GM18873 (cell line): ENCODE data around the gene LPP.

Experiments used
- ATAC-seq: cut with Tn5 transposase; IDR thresholded peaks from one replicate; pipeline ENCODE4 v1.9.1; 2021; ENCODE audit warnings: mild to moderate bottlenecking, moderate library complexity, moderate number of reproducible peaks; ENCODE audit not compliant: unreplicated experiment, low FRiP score

Gene LPP

DNA sequence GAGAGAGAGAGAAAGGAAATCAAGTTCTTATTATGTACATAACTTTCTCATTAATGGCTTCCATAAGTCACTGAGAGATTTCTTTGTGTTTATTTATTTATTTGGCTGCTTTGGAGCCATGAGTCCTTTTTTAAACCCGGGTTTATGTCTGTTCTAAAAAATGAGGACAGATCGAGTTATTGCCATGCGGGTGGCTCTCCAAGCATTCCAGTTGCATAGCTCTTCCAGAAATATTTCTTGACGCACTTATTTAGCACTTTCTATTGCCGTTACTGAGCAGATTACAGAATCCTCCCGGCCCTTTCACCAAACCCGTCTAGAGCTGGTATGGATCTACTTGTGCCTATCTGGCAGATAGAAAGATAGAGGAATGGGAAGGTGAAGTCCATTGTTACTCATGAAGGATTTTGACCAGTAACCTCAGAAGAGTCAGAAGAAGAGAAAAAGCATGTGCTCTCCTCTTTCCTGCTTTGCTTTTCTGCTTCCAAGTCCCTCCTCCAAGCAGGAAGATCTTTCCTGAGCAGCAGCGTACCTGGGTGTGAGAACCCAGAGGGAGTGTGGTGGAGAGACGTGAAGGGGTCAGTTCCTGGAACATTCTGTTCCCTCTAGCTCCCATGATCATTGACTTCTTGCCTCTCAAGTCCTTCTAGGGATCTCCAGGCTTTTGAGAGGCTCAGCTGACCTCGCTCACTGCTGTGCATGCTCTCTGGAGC, 112.8 kb downstream of the LPP start:
- ATAC-seq: no peak

DNA sequence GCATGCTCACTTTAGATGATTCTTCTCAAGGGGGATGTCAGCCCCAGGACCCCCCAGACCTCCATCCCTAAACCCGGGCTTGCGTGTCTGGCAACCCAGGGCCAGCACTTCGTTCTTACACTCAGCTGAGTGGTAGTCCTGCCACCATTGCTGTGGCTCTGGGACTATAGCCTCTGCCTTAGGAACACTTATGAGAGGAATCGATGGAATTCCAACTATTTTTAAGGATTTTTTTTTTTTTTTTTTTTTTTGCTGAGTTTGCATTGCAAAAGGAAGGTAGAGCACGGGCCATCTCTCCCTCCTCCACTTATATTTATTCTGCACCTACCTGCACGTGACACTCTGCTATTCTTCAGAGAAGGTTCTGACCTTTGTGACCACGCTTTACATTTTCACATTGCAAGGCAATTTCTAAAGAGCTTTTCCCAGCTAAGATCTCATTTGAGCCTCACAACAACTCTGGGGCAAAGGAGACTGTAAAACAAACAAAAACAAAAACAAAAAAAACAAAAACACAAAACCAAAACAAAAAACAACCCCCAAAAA, 113.9 kb downstream of the LPP start:
- ATAC-seq: no peak

DNA sequence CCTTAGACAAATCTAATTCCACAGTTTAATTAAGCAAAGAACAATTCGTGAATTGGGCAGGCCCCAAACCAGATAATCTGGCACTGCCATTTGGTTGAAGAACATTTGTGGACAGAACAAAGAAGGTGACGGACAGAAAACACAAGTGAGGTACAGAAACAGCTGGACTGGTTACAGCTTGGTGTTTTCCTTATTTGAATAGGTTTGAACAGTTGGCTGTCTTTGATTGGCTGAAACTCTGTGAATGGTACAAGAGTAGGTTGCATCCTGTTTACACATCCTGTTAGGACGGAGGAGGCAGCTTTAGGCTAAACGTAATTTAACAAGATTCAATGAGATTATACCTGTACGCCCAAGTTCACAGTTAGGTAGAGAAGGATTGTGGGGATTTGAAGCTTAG, 114.4 kb downstream of the LPP start:
- ATAC-seq: no peak

DNA sequence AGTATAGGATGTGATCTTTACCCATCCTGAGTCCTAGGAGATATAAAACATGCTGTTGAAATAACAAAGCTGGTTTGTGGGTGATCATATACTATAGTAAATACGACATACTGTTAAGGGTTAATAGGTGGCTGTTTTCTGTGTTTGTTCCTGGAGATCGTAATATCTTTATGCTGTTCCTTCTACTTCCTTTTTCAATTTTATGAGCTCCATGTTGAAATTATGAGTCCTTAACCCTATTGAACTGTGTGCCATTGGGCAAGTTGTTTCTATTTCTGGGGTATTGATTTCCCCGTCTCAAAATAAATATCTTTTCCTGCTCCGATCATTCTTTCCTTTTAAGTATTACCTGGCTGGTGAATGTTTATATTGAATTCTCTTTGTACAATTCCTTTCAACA, 115.1 kb downstream of the LPP start:
- ATAC-seq: no peak

DNA sequence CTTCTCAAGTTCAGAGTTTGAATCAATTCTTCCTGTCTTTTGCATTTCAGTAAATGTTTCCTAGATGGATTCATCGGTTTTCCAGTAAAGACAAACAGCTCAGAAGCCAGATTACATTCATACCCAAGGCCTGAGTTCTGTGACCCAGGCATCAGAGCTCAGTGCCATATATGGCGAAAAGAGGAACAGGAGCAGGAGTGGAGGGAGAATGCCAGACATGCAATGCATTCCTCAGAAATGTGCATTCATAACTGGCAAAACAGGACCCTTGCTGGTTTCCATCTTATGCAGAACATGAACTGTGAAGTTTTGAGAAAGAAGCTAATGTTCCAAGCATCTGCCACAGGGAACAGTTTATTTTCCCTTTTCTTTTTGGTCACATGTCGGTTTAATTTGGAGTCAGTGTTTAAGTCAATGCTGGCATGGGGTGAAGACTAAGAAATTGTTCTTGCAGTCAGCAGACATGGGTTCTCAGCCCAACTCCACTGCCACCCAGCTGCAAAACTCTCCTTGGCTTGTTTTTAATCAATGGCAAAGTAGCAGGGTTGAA, 116.5 kb downstream of the LPP start:
- ATAC-seq: no peak

DNA sequence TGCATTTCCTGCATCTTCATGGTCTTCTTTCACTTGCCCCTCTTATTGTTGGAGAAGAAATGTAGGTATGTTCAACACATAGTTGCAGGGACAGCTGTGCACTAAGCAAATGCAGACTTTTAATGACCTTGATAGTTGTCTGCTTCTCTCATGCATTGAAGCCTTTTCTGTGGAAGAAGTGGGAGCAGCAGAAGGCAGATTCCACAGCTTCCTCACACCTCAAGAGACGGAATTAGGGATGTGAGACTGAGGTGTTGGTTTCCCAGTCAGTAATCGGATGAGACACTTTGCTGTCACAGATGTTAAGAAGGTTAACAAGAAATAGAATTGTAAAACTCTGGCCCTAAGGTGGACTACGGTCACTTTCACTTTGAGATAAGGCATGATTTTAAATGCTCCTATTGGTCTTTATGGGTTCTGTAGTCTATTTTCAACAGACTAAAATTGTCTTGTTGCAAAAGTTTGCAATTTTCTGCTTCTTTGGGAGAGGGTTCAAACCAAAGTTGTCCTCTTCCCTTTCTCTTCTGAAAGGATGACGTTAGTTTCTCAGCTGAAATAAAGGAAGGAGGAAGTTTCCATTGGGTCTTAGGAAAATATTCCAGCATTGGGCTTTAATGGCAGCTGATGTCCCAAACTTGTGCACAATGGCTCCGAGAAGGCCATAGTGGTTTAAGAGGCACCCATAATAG, 117.4 kb downstream of the LPP start:
- no peak for ATAC-seq

DNA sequence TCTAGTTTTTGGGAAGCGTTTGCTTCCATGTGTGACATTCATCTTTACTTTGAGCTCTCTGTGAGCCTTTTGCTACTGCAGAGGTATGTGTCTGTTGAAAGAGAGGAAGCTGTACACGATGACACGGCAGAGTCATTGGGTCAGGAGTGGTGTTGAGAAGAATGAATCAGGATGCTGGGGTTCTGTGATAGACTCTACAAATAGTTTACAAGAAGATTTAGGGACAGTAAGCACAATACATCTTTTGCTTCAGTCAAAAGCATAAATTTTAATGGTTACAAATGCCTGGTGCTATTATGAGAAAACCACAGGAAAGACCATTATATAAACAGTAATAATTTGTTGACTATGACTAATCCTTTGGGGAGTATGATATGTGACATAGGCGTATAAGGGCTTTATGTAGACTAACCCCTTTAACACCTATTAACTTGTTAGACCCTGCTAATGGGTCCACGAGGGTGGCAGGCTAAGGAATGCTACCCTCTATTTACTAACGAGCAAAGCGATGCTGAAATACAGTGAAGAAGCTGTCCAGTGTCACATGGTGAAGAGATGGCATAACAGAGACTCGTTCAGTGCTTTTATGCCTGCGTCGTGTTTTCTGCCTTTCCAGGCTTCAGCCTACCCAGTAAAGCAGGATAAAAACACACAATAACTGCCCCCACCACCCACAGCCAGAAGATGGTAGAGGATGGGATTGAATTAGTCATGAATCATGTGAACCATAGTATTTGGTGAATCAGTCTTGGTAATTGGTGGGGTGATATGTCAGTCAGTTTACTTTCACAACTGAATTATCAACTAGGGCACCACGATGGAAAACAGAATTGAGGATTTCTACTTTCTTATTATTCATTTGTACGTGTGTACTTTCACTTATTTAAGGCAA, 118.8 kb downstream of the LPP start:
- no peak for ATAC-seq

DNA sequence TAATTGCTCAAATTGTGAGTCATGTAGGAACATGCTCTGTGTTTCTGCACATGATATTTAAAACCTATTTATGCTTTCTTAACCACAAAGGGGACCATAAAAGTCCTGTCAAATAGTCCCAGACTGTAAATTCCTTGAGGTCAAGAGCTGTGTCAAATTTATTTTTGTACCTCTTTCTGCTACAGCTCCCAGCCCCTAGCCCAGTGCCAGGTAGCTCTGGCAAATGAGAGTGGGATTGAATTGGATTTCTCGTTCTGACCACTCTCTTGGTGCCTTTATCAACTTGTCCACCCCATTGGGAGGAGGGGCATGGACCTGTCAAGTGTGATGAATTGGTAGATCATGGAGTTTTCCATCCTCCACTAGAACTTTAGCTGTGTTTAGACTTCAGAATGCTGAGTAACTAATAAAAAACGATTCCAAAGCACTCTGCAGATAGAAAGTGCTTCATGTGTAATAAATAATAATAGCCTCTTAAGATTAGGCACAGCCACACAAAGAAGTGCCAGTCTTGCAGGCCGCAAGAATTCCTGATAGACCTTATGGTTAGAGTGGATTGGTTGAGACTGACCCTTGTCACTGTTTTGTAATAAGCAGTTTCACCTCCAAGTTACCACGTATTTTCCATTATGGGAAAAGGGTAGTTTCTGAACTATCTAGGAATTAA, 120.4 kb downstream of the LPP start:
- no peak for ATAC-seq

DNA sequence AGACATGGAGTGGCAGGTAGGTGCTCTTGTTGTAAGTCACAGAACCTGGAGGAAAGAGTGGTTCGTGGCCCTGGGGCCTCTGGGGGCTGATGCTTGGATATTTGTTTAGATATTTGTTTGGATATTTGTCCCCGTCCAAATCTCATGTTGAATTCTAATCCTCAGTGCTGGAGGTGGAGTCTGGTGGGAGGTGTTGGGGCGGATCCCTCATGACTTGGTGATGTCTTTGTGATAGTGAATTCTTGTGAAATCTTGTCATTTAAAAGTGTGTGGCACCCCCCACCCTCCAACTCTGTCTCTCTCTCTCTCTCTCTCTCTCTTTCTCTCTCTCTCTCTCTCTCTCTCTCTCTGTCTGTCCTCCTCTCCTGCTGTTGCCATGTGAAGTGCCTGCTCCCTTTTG, 122.4 kb downstream of the LPP start:
- no peak for ATAC-seq

DNA sequence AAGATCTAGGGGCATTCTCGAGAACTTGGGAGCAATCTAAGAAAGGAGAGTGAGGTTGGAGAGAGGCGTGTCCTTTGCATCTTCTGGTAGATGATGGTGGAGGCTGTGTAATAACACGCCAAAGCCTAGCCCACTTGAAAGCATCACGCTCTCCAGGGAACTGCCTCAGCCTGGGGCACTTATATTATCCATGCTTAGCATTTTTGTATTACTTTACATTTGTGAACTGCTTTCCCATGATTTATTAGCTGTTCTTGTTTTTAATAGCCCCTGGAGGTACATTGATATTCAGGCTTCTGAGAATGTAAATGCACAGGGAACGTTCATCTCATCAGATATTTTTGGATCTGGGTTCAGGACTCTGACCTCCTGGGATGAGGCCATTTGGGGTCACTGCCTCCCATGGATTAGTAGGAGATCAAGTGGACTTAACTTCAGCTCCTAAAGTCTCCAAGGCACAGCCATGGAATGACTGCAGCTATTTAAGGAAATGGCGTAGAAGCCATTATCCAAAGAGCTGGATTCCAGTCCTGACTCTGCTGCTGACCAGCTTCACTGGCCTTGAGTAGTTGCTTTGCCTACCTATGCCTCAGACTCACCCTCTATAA, 124.9 kb downstream of the LPP start:
- no peak for ATAC-seq

DNA sequence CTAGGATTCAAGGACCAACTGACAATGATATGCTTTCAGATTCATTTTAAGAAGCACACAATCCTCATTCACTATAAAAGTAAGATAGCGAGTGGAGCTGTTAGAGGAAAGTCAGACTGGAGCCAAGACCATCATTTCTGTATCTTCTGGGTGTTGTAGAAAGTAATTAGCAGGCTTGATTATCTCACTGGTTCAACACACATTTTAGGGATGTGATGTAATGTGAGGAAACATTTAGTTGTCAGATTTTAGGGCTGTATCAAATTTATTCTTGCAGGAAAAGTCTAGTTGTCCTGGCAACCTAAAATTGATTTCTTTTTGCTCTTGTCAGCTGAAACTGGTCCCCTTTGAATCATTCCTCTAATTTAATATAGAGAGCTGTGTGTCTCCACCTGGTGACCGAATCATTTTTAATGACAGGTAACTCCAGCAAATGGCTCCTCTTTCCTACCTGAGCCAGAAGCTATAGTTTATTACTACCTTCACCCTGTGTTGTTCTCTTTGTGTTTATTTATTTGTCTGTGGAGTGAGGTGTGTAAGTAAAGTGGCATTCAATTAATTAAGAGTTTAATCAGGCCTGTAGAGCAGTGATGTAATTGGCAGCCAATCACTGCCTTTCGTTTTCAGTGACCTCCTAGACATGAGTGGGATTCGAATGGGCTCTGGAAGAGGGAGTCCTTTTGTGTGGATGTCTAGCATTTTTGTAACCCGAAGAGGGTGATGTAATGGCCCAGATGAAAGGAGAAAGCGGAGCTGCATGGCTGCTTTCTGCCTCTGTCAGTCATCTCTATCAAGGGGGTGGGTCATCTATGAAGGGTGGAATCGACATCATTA, 125.8 kb downstream of the LPP start:
- ATAC-seq: no peak

DNA sequence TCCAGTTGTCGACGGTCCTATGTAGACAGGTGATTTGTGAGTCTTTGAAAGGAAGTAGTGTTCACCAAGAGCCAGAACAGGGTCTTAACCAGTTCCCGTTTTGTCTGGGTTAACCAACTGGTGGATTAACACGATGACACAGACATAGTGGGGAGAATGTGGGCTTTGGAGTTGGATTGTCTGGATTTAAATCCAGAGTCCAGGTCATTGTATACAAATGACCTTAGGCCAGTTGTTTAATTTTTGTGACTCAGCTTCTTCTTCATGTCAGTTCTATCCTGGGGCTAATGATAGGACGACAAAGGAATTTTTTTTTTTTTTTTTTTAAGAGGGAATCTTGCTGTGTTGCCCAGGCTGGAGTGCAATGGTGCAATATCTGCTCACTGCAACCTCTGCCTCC, 126.7 kb downstream of the LPP start:
- ATAC-seq: no peak

DNA sequence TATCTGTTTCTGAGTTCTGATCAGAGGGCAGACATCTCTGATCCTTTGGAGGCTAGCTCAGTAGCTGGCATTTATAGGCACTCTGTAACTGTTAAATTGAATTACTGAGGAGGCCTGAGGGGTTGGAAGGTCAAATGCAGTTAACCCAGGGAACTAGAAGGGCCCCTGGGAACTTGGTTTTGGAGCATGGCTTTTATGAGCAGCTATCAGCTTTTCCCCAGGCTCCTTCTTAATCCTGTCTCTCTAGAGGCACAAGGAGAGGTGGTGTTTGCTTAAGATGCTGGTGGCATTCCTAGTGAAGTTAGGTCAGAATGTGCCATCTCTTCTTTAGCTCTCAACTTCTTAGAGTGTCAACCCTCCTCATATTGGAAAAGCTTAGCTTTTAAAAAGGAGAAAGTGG, 128.9 kb downstream of the LPP start:
- ATAC-seq: no peak

DNA sequence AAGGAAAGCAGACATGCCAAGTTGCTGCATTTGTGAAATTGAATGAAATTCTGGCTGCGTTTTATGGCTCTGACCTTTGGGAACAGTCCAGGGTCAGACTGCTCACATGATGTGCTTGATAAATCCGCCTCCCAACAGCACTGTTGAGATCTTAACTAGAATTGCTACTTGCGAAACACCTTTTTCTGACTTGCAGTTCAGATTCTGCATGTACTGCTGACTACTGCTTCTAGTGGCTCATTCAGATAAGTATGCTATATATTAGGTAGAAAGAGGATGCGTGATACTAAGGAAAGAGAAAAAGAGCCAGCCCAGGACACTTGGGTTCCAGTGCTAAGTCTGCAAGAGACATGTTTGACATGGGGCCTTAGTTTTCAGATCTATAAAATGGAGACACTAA, 129.4 kb downstream of the LPP start:
- ATAC-seq: no peak

DNA sequence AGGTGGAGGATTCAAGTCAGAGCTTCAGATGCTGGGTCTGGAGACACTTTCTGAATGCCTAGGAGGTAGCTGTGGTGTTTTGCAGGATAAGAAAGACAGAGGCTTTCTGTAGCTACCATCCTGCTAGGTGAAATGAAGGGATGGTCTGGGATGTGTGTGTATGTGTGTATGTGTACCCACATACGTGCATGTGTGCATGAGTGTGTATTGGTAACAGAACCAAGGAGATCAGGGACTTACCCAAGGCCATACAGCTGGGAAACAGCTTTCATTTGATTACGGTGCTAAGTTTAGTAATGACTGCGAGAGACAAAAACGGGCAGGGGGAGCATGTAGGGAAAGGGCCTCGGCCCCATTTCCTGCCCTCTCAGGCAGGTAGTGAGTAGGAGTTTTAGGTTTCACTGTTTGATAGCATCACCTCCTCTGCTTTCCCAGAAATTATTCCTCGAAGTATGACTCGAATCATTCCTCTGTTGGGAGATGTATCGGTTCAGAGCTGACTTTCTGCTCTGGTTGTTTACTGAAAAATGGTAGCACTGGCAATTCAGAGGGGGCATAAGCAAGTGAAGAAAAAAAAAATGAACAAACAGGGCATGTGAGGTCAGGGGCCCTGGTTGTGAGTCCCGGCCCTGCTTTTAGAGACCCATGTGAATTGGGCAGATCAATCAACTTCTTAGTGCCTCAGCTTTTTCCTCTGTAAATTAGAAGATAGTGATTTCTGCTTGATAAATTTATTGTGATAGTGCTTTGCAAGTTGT, 130.7 kb downstream of the LPP start:
- ATAC-seq: no peak

DNA sequence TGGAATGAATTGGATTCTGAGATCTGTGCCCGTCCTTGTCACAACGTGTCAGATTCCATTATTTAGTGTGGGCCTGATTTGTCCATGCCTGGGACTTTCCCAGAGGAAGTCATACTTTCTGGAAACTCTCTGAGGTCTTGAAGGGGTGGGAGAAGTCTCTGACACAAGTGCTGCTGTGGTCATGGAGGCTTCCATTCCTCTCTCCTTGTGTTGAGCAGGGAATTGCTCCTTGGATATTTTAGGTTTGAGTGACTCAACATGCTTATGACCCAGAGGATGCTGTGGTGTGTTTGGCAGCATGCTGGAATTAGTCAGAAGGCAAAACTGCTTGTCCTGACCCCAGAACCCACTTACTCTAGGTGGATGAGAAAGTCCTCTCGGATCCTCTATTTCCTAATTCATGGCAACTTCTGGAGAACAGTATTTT, 132.1 kb downstream of the LPP start:
- no peak for ATAC-seq

DNA sequence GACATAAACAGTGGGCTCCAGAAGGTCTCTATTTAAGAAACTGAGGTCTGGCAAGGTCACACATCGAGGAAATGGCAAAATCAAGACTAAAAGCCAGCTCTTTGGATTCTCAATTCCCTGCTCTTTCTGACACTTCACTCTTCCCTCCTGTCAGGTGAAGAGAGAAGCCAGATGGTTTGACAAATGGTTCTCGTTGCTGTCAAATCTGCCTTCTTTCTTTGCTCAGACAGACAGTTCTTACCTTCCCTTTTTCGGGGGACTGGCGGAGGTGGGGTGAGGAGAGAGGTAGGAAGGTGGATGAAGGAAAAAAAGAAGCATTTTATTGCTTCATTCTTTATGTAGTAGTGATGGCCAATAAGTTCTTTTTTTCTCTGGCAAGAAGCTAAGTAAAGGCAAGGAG, 133.4 kb downstream of the LPP start:
- no peak for ATAC-seq

DNA sequence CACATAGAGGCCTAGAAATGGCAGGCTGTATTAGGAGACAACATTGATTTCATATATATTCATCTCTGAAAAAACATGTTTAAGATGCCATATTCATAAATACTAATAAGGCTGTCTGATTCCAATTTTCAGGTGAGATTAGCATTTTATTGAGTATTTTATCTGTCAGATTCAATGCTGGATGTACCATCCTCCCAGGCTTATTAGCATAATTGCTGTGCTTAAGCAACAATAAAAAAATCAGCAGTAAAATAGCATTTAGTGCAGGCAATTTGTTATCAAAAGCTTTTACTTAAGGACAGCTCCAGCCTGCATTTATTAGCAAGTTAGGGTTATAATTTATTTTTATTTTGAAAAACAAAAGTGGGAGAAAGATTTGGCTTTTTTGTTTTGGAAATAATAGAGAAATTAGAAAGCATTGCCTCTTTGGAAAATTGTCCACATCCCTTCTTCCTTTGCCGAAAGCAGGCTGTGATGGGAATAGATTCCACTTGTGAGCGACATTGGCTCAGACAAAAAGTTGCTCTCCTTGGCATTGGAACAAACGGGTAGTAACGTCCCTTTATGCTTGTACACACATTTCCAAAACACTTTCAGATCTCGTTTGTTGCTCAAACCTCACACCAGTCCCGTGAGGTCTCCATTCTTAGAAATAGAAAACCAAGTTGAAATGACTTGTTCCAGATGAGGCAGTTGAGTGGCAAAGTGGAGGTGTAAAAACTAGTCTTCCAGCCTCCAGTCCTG, 134.0 kb downstream of the LPP start:
- no peak for ATAC-seq
